Neural crest cell (in vitro differentiated cells): Measurements from ENCODE around the gene ASPHD1. TPM values are rescaled to one million over a fixed set of nuclear protein-coding genes. Genes with fewer than 3 reads are reported as not detected.
A peak's percentile ranks its signal among the peaks of the same experiment; 100 is the strongest.

Source experiments
- DNase-seq: peaks from one replicate; pipeline ENCODE4 v3.0.0; 2021; ENCODE audit warnings: low read depth, mixed read lengths, low spot score
- H3K27ac Mint-ChIP-seq: one replicate; pipeline ENCODE4 v1.8.0; 2021; ENCODE audit warnings: mild to moderate bottlenecking, mixed read lengths; ENCODE audit not compliant: unreplicated experiment
- H3K27me3 Mint-ChIP-seq: 2 replicates; pipeline ENCODE4 v1.8.0; 2021; ENCODE audit warnings: low read depth, mild to moderate bottlenecking, mixed read lengths
- H3K36me3 Mint-ChIP-seq: 2 replicates; pipeline ENCODE4 v1.8.0; 2021; ENCODE audit warnings: low read depth, mild to moderate bottlenecking, mixed read lengths
- H3K4me1 Mint-ChIP-seq: 2 replicates; pipeline ENCODE4 v1.8.0; 2021; ENCODE audit warnings: mixed read lengths
- H3K4me3 Mint-ChIP-seq: one replicate; pipeline ENCODE4 v1.8.0; 2021; ENCODE audit warnings: mild to moderate bottlenecking, mixed read lengths
- H3K9me3 Mint-ChIP-seq: 2 replicates; pipeline ENCODE4 v1.8.0; 2021; ENCODE audit warnings: mixed read lengths
- CTCF ChIP-seq: fragments of 200-600 bp; sonication (generic); conservative IDR thresholded peaks from 2 replicates; pipeline ENCODE4 v1.5.0; 2021; ENCODE audit warnings: antibody characterized with exemption, mild to moderate bottlenecking
- total RNA-seq: library from RNA; stranded (reverse); gene quantifications from 2 replicates; pipeline ENCODE4 v1.2.1, GENCODE V29; 2021

ASPHD1 gene
- total RNA-seq, 1 donor from 2014 or later, result 2.8 TPM

GRCh38 chr16:29915590-29916247 lies 15.4 kb downstream of the ASPHD1 start:
- Mint-ChIP-seq H3K27ac (no peak overlapping the region), H3K36me3 (peaks cover 7% of the 10 kb centered on the region)

GRCh38 chr16:29916979-29917378 lies 16.7 kb downstream of the ASPHD1 start:
- peak; percentile 20 for TF ChIP-seq CTCF
- no peak overlapping the region for H3K4me3 Mint-ChIP-seq
- H3K36me3 Mint-ChIP-seq, result peaks cover 7% of the 10 kb centered on the region
- peaks cover 18% of the 10 kb centered on the region for H3K4me1 Mint-ChIP-seq
- no peak for DNase-seq
- H3K27me3 Mint-ChIP-seq, result no peaks in the 10 kb centered on the region
- H3K27ac Mint-ChIP-seq, result no peak overlapping the region
- H3K9me3 Mint-ChIP-seq, result no peaks in the 10 kb centered on the region

More at GRCh38 chr16:29915590-29916247, 15.4 kb downstream of the ASPHD1 start:
- DNase-seq, result no peak
- Mint-ChIP-seq H3K4me3 (no peak overlapping the region), H3K4me1 (peaks cover 18% of the 10 kb centered on the region), H3K9me3 (no peaks in the 10 kb centered on the region), H3K27me3 (no peaks in the 10 kb centered on the region)
- no peak for TF ChIP-seq CTCF

- H3K4me1 Mint-ChIP-seq, result peaks cover 23% of the 10 kb centered on the region
- no peaks in the 10 kb centered on the region for H3K9me3 Mint-ChIP-seq
- H3K36me3 Mint-ChIP-seq, result peaks cover 4% of the 10 kb centered on the region
- TF ChIP-seq CTCF, result no peak
- no peaks in the 10 kb centered on the region for H3K27me3 Mint-ChIP-seq
- H3K4me3 Mint-ChIP-seq, result peak overlapping the region; percentile 21
- DNase-seq, result no peak
- no peak overlapping the region for H3K27ac Mint-ChIP-seq
These were observed 20.2 kb downstream of the ASPHD1 start for GRCh38 chr16:29920288-29921033.

- no peak for TF ChIP-seq CTCF
- H3K36me3 Mint-ChIP-seq, result peaks cover 4% of the 10 kb centered on the region
- H3K4me1 Mint-ChIP-seq, result peaks cover 18% of the 10 kb centered on the region
- no peaks in the 10 kb centered on the region for H3K27me3 Mint-ChIP-seq
- no peak overlapping the region for H3K27ac Mint-ChIP-seq
- H3K9me3 Mint-ChIP-seq, result no peaks in the 10 kb centered on the region
- no peak for DNase-seq
- peak overlapping the region; percentile 52 for H3K4me3 Mint-ChIP-seq
These were observed 20.7 kb downstream of the ASPHD1 start for GRCh38 chr16:29921034-29921385.

GRCh38 chr16:29922326-29922725 lies 22.0 kb downstream of the ASPHD1 start:
- no peaks in the 10 kb centered on the region for H3K36me3 Mint-ChIP-seq
- peaks cover 26% of the 10 kb centered on the region for H3K4me1 Mint-ChIP-seq
- no peak for DNase-seq
- H3K27ac Mint-ChIP-seq, result no peak overlapping the region
- no peaks in the 10 kb centered on the region for H3K27me3 Mint-ChIP-seq
- TF ChIP-seq CTCF, result no peak
- H3K9me3 Mint-ChIP-seq, result no peaks in the 10 kb centered on the region
- peak overlapping the region; percentile 61 for H3K4me3 Mint-ChIP-seq
